ENCODE data around the gene IRX4. TPM values are rescaled to one million over a fixed set of nuclear protein-coding genes. Genes with fewer than 3 reads are reported as not detected.

The IRX4 gene
- total and polyA plus RNA-seq, 9 of the 15 experiments (the other 6 are each of a cell fraction or from before 2014, with no cell fraction given) = not detected

DNA sequence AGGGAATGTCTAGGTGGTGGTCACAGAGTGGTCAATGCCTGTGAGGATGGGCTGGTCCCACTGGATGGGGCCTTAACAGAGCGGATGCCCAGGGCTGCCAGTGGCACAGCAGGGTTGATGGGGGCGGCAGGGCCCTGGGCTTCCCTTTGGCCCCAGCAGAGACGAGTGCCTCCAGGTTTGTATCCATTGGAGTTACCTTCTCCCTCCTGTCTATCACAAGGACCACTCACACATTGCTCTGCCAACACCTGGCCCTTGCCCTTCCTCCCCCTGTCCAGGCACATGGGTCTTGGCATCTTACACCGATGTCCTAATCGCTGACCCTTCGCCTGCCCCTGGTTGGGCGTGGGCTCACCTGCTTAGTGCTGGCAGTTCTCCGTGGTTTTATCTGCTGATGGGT, 26.2 kb upstream of the IRX4 start (continued):
- TF ChIP-seq, protein P1, sequence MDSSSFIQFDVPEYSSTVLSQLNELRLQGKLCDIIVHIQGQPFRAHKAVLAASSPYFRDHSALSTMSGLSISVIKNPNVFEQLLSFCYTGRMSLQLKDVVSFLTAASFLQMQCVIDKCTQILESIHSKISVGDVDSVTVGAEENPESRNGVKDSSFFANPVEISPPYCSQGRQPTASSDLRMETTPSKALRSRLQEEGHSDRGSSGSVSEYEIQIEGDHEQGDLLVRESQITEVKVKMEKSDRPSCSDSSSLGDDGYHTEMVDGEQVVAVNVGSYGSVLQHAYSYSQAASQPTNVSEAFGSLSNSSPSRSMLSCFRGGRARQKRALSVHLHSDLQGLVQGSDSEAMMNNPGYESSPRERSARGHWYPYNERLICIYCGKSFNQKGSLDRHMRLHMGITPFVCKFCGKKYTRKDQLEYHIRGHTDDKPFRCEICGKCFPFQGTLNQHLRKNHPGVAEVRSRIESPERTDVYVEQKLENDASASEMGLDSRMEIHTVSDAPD (CRISPR knock-in tag; IDR thresholded peaks at IDR 0.05) = no peak
- TF ChIP-seq ZNF253 (CRISPR knock-in tag; conservative IDR thresholded peaks at IDR 0.05) = no peak
- TF ChIP-seq RAD21 (CRISPR knock-in tag; conservative IDR thresholded peaks at IDR 0.05 in 1 of 2, IDR thresholded peaks at IDR 0.05 in 1 of 2) = no peak
- TF ChIP-seq NCOR1 (IDR thresholded peaks at IDR 0.05) = no peak
- no peak for TF ChIP-seq MEF2A (IDR thresholded peaks at IDR 0.05; ENCODE audit: control insufficient read depth, low read depth, low read length)
- no peak for TF ChIP-seq ZNF324 (CRISPR knock-in tag; IDR thresholded peaks at IDR 0.05)
- no peak for TF ChIP-seq NFXL1 (CRISPR knock-in tag; IDR thresholded peaks at IDR 0.05)

DNA sequence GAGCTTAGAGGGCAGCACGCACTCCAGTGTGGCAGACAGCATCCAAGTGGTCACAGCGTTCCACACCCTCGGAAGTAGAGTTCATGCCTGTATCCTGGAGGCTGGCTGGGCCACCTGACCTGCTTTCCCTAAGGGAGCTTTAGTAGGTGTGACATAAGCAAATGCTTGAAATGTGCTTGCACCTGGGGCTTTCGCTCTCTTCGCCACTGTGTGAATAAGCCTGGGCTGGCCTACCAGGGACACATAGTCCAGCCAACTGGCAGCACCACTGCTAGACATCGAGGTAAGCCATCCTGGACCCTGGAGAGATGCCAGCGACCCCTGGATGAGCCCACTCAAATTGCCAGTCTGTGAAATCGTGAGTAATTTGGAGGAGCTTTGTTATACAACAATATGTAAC, 24.9 kb upstream of the IRX4 start:
- no peak overlapping the region for H3K27ac ChIP-seq (ENCODE audit: extremely low read depth, low read depth, low read length)
- peaks cover 33 to 48% of the 10 kb centered on the region in 2 experiments; a peak in 4 of 5 replicates for H3K27me3 ChIP-seq (ENCODE audit: control insufficient read depth in 2 of 2, insufficient read depth in 2 of 2, low read length in 2 of 2)
- FAIRE-seq (no peak), ATAC-seq (no peak), DNase-seq (ENCODE audit: extremely low read depth in 1 of 4, low spot score in 3 of 4) (no peak)
- no peak overlapping the region for H3K9ac ChIP-seq (ENCODE audit: insufficient read depth in 1 of 2, low read depth in 2 of 2, low read length in 2 of 2)
- H3K4me2 ChIP-seq (ENCODE audit: insufficient read depth, low read length) = no peak overlapping the region
- CTCF ChIA-PET (ENCODE audit: low intra/inter-chr PET ratio) = no interaction called here
- peaks cover 7% of the 10 kb centered on the region; the same call in 1 of the 2 replicates for H4K20me1 ChIP-seq (replicated peaks; ENCODE audit: control insufficient read depth, insufficient read depth, low read length)
- H3K9me3 ChIP-seq (replicated peaks; ENCODE audit: control insufficient read depth, insufficient read depth, low read depth, low read length) = no peaks in the 10 kb centered on the region
- no TSS peak for BruUV-seq (replicated peaks)
- no peak overlapping the region for H2AFZ ChIP-seq (ENCODE audit: low read depth, low read length)
- H3K36me3 ChIP-seq (ENCODE audit: control insufficient read depth, insufficient read depth, low read length) = no peaks in the 10 kb centered on the region
- 0% methylated on average over 8 of the region's 8 CpGs for WGBS (ENCODE audit: insufficient coverage, low coverage, missing lambda C conversion rate)
- H3K4me1 ChIP-seq (replicated peaks in 1 of 2; ENCODE audit: control insufficient read depth in 2 of 2, insufficient read depth in 2 of 2, low read length in 2 of 2) = no peaks in the 10 kb centered on the region
- H3K4me3 ChIP-seq = no peak overlapping the region
- H3K79me2 ChIP-seq (ENCODE audit: control insufficient read depth, insufficient read depth, low read length) = no peaks in the 10 kb centered on the region
- no peaks in the 10 kb centered on the region for H3K9me1 ChIP-seq (ENCODE audit: control insufficient read depth, insufficient read depth, low read length)
- in situ Hi-C loops (cut with MboI) (no loop called here), intact Hi-C loops (cut with micrococcal nuclease) (no loop called here)
- POLR2A ChIA-PET = no interaction called here
- TF ChIP-seq JUND (IDR thresholded peaks at IDR 0.05; ENCODE audit: borderline replicate concordance, low read depth, low read length) (no peak), JUND (tag; IDR thresholded peaks at IDR 0.05; ENCODE audit: borderline replicate concordance, low read depth, low read length) (no peak), ZNF668 (CRISPR knock-in tag; IDR thresholded peaks at IDR 0.05) (no peak), ZNF316 (IDR thresholded peaks at IDR 0.05) (no peak), SPI1 (IDR thresholded peaks at IDR 0.05; ENCODE audit: borderline replicate concordance, low read depth, low read length) (no peak), TGIF2 (CRISPR knock-in tag; IDR thresholded peaks at IDR 0.05) (no peak), RBM39 (optimal IDR thresholded peaks at IDR 0.05; ENCODE audit: low read depth, low read length) (no peak), PHB (CRISPR knock-in tag; IDR thresholded peaks at IDR 0.05) (no peak), DMBX1 (CRISPR knock-in tag; IDR thresholded peaks at IDR 0.05; ENCODE audit: borderline replicate concordance) (no peak)
- TF ChIP-seq, protein P2, sequence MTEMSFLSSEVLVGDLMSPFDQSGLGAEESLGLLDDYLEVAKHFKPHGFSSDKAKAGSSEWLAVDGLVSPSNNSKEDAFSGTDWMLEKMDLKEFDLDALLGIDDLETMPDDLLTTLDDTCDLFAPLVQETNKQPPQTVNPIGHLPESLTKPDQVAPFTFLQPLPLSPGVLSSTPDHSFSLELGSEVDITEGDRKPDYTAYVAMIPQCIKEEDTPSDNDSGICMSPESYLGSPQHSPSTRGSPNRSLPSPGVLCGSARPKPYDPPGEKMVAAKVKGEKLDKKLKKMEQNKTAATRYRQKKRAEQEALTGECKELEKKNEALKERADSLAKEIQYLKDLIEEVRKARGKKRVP (CRISPR knock-in tag; IDR thresholded peaks at IDR 0.05) = no peak
- TF ChIP-seq, protein P3, sequence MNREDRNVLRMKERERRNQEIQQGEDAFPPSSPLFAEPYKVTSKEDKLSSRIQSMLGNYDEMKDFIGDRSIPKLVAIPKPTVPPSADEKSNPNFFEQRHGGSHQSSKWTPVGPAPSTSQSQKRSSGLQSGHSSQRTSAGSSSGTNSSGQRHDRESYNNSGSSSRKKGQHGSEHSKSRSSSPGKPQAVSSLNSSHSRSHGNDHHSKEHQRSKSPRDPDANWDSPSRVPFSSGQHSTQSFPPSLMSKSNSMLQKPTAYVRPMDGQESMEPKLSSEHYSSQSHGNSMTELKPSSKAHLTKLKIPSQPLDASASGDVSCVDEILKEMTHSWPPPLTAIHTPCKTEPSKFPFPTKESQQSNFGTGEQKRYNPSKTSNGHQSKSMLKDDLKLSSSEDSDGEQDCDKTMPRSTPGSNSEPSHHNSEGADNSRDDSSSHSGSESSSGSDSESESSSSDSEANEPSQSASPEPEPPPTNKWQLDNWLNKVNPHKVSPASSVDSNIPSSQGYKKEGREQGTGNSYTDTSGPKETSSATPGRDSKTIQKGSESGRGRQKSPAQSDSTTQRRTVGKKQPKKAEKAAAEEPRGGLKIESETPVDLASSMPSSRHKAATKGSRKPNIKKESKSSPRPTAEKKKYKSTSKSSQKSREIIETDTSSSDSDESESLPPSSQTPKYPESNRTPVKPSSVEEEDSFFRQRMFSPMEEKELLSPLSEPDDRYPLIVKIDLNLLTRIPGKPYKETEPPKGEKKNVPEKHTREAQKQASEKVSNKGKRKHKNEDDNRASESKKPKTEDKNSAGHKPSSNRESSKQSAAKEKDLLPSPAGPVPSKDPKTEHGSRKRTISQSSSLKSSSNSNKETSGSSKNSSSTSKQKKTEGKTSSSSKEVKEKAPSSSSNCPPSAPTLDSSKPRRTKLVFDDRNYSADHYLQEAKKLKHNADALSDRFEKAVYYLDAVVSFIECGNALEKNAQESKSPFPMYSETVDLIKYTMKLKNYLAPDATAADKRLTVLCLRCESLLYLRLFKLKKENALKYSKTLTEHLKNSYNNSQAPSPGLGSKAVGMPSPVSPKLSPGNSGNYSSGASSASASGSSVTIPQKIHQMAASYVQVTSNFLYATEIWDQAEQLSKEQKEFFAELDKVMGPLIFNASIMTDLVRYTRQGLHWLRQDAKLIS (CRISPR knock-in tag; IDR thresholded peaks at IDR 0.05) = no peak

All from K562 (cell line).